GM12801 (cell line): Measurements from ENCODE around the gene DNAI1.

Experiments used
- TF ChIP-seq, protein P1 (sequence below): IDR thresholded peaks from one replicate; pipeline ENCODE4 v1.5.1; 2011; ENCODE audit warnings: control low read depth; ENCODE audit not compliant: insufficient read length; ENCODE audit errors: extremely low read depth

The DNAI1 gene

DNA sequence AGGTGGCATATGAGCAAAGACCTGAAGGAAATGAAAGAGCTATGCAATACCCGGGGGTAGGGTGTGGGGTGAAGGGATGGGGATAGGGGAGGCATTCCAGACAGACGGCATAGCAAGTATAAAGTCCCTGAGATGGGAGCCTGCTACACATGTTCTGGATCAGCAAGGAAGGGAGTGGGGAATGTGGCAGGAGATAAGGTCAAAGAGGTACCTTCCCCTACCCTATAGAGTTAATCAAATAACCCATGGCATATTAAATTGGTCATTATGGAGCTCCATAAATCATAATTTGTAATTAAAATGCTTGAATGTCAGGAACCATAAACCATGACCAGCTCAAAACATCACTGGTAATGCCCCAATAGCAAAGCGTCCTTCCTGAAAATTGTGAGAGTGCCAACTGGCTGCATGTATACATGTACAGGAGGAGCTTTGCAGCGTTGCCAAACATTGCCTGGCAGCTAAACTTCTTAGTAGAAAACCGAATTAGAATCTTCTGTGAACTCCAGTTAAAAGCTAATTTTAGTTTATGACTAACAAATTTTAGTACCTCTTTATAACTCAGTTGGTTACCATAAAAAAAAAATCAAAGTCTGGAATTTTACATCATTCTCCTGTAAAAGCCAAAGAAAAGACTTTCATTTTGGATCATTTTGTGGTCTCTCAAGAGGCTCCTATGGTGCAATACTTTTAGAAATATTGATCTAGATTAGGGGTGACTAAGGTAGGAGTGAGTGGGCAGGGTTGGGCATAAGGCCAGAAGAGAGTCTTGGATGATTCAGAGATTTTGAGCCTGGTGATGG lies 4.7 kb downstream of the DNAI1 start:
- TF ChIP-seq, protein P1, sequence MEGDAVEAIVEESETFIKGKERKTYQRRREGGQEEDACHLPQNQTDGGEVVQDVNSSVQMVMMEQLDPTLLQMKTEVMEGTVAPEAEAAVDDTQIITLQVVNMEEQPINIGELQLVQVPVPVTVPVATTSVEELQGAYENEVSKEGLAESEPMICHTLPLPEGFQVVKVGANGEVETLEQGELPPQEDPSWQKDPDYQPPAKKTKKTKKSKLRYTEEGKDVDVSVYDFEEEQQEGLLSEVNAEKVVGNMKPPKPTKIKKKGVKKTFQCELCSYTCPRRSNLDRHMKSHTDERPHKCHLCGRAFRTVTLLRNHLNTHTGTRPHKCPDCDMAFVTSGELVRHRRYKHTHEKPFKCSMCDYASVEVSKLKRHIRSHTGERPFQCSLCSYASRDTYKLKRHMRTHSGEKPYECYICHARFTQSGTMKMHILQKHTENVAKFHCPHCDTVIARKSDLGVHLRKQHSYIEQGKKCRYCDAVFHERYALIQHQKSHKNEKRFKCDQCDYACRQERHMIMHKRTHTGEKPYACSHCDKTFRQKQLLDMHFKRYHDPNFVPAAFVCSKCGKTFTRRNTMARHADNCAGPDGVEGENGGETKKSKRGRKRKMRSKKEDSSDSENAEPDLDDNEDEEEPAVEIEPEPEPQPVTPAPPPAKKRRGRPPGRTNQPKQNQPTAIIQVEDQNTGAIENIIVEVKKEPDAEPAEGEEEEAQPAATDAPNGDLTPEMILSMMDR: no peak

DNA sequence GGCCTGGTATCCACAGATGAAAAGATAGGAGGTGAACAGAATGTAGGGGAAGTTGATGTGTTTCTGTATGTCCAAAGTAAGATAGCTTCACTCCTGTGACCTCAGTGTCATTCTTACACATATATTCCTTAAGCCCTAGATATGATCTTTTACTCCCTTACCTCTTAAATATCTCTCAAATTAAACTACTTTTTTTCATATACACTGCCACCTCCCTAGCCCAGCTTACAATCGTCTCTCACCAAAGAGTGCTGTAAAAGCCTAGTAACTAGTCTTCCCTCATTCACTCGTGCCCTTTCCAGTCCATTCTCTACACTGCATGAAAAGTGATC lies 5.3 kb downstream of the DNAI1 start:
- TF ChIP-seq, protein P1: no peak

DNA sequence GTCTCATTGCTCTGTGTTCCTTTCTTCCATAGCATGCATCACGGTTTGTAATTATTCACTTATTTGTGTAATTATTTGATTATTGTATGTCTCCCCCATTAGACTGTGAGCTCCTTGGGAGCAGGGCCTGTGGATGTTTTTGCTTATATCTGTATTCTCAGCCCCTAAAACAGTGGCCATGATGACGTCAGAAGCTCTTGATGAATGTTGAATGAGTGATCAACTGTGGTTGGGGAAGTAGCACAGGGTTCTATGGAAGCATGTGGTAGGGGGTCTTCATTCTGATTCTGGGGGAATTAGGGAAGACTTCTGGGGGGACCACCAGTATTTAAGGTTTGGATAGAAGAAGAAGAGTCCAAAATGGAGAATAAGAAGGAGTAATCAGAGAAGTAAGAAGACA lies 6.0 kb downstream of the DNAI1 start:
- TF ChIP-seq, protein P1: no peak

DNA sequence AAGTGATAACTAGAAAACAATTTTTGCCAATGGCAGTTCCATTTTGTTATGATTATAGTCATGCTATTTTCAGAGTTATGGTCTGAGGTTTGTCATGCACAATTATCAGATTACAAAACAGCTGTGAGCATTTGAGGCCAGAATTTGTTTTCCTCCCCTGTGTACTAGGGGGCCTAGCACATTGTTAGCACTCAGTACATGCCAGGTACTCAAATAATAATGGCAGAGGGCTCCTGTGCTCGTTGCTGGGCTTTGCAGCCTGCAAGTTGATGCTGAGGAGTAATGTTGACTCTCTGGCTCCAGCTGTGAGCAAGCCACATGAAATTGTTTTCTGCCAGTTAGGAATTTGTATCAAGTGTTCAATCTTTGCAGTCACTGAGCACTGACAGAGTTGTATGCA lies 6.9 kb downstream of the DNAI1 start:
- TF ChIP-seq, protein P1: no peak

DNA sequence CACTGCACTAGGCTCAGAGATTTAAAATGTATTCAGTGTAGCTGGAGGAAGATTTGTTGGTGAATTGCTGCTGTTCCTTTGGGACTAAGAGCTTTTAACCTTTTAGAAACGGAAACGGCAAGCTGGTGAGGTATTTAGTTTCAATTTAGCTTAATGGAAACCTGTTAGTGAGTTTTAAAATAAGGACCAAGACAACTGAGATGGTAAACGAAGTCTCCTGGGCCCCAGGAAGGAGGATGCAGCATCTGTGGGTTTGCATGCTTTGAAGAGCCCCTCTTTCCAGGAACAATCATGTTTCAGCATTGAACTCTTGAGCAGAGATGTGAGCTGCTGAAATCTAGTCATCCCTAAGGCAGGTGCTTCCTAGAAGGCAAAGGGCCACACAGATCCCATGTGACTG lies 16.5 kb downstream of the DNAI1 start:
- TF ChIP-seq, protein P1: no peak

DNA sequence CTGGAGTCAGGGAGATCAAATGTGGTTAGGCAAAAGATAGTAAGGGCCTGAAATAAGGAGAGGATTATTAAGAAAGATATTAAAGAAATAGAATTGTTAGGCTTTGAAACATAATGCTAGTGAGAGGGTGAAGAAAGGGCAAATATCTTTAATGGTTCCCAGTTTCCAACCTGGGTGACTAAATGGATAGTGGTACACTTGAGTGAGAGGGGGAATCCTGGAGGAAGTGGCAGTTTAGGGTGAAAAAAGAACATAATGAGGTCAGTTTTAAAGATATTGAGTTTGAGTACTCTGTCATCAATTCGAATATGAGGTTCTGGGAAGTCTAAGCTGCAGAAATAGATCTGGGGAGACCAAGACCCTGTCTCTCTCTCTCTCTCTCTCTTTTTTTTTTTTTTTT lies 18.9 kb downstream of the DNAI1 start:
- TF ChIP-seq, protein P1: no peak

DNA sequence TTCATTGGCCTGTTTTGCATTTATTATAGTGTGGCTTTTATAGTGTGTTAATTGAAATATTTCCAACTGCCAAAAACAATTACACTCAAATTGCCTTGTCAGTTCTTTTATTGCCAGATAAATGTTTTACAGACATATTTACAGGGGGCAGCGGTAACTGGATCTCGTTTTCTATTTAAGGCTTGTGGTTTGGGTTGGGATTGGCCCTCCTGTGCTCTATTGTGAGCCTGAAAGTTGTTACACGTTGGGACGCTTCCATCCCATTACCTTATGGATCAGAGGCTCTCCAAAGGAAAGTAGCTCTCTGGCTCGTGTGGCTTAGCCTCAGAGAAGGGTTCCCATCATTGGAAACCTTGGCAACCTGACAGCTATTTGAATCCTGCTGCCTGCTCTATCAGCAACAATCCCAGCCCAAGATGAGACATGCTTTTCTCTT lies 20.8 kb downstream of the DNAI1 start:
- TF ChIP-seq, protein P1: no peak
